HG03175 (cell line): ENCODE measurements around the gene ZDHHC7.

Experiments
- ATAC-seq: cut with Tn5 transposase; IDR thresholded peaks from one replicate; pipeline ENCODE4 v1.9.1; 2021; ENCODE audit warnings: mild to moderate bottlenecking, moderate library complexity; ENCODE audit not compliant: unreplicated experiment

The ZDHHC7 gene

DNA sequence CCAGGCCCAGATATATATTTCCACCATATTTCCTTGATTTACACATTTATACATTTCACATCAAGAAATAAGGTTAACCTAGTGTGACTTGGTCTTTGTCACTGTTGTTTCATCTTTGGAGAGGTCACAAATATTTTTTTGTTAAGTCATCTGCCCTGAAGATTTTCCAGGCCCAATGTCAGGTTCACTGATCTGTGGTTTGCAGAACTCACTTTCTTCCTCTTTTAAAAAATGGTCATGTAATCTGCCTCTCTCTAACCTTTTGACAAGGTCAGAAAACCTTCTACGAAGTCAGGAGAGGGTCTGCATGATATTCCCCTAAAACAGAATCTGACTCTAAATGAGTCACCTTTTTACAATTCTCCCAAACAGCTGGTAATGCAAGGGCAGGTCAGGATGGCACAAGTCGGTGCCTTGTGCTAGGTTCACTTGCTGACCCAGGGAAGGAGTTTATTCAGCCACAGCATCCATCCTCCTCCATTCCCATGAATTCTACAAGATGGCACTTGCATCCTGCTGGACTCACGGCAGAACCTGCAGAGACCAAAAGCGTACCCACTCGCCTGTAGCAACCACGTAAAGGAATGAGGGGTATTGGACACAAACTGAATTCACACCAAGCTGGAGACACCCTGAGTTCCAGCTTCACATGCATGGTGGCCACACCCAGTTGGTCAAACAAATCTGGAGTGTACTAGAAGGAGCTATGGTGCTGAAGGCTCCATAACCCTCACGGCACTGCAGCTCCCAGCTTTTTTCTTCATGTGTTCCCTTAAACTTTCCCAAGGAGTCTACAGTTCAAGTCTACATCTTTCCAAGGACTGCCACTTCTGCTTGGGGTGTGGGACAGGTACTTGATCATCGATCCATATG lies 14.7 kb upstream of the ZDHHC7 start:
- no peak for ATAC-seq

DNA sequence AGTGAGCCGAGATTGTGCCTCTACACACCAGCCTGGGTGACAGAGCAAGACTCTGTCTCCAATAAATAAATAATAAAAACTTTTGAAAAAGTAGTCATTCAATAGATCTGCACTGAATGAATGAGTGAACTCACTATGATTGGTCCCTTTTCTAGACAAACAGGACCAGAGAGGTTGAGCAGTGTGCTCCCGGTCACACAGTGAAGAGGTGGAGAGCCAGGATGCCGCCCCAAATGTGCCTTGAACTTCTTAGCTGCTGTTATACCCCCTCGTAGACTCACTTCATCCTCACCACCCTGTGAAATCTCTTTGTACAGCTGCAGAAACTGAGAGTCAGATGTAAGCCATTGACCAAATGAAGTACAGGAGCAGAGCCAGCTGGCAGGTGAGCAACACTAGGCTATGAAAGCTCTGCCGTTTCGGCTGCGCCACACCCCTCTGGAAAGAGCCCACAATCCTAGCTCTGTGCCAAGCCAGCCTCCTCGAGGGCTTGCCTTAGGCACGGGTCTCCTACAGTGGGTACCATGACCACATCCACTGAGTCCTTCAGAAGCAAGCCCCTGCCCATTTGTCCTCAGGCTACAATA lies 8.4 kb upstream of the ZDHHC7 start:
- no peak for ATAC-seq

DNA sequence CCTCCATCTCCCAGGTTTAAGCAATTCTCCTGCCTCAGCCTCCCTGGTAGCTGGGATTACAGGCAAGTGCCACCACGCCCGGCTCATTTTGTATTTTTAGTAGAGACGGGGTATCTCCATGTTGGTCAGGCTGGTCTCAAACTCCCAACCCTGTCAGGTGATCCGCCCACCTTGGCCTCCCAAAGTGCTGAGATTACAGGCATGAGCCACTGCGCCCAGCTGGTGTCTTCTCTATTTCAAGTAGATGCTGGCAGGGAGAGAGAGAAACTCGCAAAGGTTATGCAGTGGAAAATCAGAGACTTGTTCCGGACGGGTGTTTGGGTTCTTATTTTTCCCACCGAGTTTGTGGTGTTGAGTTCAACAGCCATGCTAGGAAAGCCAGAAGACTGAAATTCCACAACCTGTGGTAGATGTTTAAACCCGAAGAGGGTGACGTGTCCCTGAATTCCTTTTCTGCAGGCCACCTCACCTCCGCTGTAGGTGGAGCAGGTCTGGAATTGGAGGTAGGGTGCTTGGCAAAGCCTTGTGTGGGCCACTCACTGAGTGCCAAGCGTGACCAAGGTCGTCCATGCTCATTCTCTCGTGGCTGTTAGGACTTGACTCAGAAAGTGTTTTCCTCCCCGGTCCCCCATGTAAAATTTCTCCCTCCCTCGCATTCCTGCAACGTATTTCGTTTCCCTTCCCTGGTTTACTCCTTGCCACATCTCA lies 7.3 kb upstream of the ZDHHC7 start:
- no peak for ATAC-seq

DNA sequence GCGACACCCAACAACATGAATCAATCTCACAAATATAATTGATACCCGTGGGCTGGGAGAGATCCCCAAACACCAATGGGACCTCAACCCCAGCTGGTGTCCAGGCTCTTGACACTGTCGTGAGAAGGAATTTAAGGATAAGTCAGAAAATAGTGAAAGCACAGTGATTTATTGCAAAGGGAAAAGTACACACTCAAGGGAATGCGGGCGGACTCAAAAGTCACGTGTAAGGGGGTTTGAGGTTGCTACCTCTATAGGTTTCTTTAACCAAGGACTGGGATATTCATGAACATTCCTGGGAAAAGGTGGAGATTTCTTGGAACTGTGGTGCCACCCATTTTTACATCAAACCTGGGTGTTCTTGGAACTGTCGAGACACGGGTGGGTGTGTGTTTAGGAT lies 6.3 kb upstream of the ZDHHC7 start:
- ATAC-seq: no peak

DNA sequence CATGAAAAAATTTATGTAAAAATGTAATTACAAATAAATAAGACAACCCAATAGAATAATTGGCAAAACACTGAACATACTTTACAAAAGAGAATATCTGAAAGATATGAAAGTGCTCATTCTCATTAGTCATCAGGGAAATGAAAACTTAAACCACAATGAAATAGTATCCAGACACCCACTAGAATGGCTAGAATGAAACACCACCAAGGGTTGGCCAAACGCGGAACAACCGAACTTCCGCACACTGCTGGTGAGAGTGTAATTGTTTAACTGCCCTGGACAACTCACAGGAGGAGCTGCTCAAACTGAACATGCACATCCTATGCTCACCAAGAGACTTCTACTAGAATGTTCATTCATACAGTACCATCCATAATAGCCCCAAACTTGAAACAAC lies 5.8 kb upstream of the ZDHHC7 start:
- ATAC-seq: no peak

DNA sequence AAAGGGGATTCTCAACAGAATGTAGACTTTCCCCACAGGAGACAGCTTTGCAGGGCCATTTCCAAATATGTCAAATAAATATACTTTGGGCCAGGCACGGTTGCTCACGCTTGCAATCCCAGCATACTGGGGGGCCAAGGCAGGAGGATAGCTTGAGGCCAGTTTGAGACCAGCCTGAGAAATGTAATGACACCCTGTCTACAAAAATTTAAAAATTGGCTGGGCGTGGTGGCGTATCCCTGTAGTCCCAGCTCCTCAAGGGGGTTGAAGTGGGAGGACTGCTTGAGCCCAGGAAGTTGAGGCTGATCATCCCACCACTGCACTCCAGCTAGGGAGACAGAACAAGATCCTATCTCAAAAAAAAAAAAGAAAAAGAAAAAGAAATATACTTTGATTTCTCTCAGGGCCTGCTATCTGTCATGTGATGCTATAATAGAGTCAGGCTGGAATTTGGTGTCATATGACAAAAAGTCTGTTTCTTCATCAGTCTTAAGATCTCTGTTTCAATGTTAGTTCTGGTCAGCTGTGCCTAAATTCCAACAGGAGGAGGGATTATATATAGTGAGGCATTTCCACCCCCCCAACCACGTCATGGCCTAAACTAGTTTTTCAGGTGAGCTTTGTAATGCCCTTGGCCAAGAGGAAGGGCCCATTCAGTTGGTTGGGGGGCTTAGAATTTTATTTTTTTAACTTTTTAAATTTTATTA lies 4.3 kb upstream of the ZDHHC7 start:
- no peak for ATAC-seq

DNA sequence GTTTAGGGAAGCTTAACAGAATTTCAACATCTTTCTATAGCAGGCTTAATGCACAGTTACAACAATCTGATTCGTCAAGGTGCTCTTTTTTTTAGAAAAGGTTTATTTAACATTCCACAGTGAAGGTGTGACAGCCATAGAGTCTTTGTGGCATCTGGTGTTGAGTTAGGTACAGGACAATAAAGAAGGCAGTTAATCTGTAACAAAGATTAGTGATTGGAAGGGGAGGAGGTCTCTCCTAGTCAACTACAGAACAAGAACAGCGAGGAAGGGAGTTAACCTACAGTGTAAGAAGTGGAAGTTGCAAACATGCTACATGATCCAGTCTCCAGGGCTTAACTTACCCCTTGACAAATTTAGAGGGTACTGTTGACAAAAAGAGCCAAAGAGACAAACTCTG lies 3.0 kb upstream of the ZDHHC7 start:
- no peak for ATAC-seq

DNA sequence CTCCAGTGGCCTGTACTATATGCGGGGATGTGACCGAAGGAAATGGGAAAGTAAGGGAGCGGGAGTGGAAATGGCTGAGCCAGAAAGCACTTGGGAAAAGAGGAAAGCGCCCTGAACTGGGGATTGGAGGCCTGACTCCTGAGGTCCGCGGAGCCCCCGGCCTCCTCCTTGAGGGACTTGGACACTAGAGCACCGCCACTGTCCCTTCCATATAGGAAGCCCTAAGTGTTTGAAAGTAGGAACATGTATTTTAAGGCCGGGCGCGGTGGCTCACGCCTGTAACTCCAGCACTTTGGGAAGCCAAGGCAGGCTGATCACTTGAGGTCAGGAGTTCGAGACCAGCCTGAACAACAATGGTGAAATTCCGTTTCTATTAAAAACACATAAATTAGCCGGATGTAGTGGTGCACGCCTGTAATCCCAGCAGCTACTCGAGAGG lies 530 bp upstream of the ZDHHC7 start:
- ATAC-seq: no peak

DNA sequence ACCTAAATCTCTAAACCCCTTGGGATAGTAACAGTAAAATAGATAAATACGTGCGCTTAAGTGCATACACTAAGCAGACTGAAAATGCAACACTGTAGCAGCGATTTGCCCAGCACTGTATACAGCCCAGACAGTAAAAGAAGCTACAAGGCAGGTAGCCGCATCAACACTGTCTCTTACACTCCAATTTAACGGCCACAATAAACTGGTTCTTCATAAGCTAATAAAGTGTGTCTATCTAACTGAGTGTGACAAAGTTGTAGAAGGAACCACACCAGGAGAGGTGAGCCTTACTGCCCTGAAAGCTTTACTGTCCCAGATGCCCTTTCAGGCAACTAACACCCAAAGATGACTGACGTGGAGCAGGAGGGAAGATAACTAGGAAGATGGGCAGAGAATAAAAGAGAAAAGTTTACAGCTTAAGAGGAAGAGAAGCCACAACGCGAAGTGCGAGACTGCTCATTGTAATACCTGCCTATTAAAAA lies 847 bp downstream of the ZDHHC7 start:
- ATAC-seq: peak; percentile 18

DNA sequence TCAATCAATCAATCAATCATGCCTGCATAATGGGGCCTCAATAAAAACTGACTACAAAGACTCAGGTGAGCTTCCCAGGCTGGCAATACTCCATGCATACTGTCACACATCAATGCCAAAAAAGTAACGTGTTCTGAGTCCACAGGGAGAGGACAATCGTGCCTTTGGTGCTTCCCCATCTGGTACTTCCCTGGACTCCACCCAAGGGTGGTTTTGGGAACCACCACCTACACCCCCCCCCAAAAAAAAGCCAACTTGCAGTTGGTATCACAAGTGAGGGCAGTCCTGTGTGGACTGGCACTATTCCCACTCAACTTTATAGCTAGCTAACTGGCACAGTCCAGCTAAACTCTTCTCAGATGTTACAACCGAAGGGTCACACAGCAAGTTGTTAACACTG lies 3.1 kb downstream of the ZDHHC7 start:
- ATAC-seq: no peak

DNA sequence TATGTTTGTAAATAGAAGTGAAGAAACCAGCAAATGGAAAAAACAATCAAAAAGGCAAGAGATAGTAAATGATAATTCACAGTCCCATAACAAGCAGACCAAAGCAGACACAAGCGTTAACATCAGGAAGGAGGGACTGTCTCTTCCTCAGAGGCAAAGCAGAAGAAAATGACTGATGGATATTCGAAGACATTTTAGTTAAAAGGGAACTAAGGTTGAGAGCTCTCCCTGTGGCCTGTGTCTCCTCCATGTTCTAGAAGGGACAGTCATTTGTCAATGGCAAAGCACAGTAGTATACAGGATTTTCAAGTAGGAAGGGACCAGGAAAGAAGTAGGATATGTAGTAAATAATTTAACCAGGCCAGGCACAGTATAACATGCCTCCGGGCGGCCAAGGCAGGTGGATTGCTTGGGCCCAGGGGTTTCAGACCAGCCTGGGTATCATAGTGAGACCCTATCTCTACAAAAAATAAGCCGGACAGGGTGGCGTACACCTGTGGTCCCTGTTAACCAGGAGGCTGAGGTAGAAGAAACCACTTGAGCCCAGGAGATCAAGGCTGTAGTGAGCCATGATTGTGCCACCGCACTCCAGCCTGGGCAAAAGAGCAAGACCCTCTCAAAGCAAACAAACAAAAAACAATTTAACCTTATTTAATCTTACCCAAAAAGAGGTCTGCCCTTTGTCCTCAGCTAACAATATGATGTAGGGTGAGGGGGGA lies 3.7 kb downstream of the ZDHHC7 start:
- no peak for ATAC-seq

DNA sequence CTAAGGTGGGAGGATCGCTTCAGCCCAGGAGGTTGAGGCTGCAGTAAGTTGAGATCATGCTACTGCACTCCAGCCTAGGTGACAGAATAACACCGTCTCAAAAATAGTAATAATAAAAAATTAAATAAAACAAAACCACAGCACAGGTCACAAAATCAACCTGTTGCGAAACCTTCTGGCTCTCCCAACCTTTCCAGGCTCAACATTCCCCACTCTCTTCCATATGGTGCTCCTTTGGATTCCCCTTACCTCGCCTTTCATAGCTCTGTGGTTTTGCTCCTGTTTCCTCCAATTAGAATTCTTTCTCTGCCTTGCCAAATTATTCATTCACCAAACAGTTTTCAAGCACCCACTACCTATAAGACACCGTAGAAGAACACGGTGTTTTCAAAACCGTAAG lies 4.7 kb downstream of the ZDHHC7 start:
- no peak for ATAC-seq

DNA sequence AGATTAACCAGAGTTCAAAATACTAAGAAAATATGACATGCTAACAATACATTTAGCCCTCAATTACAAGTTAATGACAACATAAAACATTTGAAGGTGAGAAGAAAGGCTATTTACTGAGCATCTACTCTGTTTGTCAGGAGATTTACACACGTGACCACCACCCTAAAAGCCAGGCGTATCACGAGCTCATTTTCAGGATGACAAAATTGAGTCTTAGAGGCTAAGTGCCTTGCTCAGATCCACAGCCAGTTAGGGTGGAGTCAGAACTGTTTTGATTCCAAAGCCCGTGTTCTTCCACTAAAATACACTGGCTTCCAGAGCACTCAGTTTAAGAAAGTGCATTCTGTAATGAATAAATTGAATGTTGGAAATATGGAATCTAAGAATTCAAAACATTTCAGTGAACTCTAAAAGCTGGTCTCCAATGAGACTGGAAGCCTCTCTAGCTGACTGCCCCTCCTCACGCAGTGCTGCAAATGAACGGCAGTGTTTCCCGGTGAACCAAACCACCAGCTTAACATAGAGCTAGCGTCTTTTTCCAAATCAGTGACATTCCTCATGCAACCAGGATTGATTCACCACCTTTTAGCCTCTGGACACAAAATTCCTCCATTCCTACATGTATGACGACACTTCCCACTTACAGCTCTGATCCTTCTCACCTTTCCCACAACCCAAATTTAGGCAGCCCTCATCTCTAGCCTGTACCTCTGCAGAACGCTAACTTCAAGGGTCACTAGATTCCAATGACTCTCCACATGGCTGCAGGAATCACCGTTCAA lies 5.9 kb downstream of the ZDHHC7 start:
- ATAC-seq: no peak

DNA sequence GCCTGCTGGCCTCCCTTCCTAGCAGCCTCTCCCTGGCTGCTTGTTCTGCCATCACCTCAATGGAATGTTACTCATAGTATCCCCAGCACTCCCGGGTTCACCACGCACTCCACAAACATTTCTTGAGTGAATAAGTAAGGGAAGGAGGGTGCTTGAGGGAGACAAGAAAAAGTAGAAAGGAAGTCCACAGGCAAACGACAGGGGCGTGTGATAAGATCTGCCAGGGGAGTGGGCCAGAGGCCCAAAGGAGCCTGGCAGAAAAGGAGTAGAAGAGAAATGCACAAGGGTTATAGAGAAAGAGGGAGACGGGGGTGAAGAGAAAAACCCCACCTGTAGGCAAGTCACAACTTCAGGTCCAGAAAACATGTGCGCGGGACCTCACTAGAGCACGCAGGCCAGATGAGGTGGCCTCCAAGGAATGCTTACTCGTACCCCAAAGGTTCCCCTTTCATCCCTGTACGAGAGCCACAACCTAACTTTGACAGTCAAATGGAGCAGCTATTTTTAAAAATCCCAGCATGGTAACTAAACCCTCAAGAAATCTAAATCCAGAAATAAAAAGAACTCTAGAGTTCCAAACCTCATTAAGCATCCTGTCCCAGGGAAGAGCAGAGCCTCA lies 6.6 kb downstream of the ZDHHC7 start:
- no peak for ATAC-seq

DNA sequence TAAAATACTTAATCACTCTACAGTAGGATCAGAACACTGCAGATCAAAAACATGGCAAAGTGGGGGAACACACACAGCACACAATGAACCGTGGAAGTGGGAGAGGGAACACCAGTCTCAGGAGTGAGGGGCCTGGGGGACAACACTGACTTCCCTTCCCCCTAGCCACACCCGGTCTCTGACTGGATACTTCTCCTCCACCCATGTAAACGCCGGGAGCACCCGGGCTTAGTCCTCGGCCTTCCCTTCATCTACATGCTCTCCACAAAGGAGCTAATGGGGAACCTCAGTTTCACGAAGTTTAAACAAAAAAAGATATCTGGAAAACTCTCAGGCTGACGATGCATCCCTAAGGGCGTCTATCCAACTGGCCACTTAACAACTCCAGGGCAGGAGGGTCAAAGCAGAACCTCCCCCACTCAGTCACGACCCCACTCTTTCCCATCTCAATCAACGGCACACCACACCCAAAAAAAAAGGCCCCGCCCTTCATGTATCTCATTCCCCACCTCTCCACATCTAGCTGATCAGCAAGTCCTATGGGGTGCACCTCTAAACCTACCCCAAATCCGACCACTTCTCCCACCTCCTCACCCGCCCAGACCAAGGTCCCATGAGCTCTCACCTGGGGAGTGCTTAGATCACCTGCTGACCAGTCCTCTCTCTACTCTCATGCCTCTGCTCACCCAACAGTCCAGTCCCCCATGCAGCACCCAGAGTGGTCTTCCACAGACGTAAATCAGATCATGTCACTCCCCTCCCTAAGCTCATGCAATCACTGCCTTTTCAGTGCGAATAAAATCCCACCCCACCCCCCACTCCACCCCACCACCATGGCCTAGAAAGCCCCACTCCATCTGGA lies 7.4 kb downstream of the ZDHHC7 start:
- no peak for ATAC-seq

DNA sequence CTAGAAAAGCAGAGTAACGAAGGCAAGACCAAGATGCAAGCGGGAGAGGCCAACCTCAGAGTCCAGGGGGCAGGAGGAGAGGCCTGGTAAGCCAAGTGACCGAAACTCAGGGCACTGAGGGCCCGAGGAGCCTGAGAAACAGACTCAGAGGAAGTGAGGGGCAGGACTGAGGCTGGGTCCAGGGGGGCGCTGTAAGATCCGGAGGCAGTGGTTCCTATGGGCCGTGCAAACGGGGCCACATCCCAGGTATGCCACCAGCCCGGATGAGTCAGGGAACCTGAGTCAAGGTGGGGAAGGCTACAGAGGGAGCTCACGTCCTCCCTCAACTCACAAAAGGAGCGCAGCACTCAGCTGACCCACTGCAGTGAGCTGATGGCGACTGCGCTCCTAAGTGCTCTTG lies 8.3 kb downstream of the ZDHHC7 start:
- ATAC-seq: no peak

DNA sequence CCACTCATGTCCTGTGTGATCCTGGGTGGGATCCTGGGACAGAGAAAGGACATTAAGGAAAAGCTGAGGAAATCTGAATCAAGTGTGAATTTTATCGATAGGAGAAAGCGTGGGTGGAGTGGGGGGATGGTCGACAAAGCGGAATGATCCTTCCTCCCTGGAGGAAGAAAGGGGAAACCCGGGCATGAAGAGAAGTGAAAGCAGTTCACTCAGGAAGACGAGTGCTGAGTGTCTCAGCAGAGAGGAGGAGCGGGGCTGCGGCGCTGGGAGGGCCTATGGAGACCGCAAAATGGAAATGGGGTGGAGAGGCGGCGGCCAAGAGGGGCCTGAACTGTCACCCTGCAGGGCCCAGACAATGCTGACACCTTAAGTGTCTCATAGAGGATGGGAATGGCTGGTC lies 8.7 kb downstream of the ZDHHC7 start:
- ATAC-seq: no peak

DNA sequence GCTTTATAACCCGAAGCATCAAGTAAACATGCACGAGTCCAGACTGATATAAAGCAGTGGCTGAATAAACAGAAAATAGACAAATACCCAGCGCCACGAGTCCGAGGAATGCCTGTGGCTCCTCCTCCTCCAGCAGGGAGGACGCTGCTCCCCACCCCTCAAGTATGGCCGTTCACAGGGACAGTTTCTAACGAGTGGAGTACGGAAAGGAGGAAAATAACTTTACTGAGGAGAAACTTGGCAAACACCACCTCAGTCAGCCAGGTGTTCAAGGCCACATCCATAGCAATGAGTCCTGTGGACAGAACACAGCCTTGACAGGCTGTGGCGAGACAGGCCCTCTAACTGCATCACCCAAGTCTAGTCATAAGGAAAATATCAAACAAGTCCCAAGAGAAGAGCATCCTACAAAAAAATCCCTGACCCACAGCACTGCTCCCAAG lies 9.2 kb downstream of the ZDHHC7 start:
- no peak for ATAC-seq
